Hepatocyte (in vitro differentiated cells): ENCODE data around the gene ATP6V1G2. TPM values are rescaled to one million over a fixed set of nuclear protein-coding genes. Genes with fewer than 3 reads are reported as not detected.
"Not testable (repeated sequence)": the region's sequence is repeated elsewhere in the genome, so short reads cannot be mapped to it uniquely, and the experiment has no call there.

Source experiments
- DNase-seq: peaks from one replicate; pipeline ENCODE4 v3.0.0-alpha.2; 2016; ENCODE audit warnings: low spot score
- H2AFZ ChIP-seq: fragments of 200-600 bp; sonication (generic); 2 replicates; pipeline ENCODE4 v1.6.0; 2016; ENCODE audit warnings: antibody characterized with exemption, mild to moderate bottlenecking
- H3K27ac ChIP-seq: fragments of 200-600 bp; sonication (generic); 2 replicates; pipeline ENCODE4 v1.5.1; 2016; ENCODE audit warnings: mild to moderate bottlenecking
- H3K27me3 ChIP-seq: fragments of 200-600 bp; sonication (generic); 2 replicates; pipeline ENCODE4 v1.6.1; 2016
- H3K36me3 ChIP-seq: fragments of 200-600 bp; sonication (generic); replicated peaks from 2 replicates; pipeline ENCODE4 v1.5.1; 2016; ENCODE audit warnings: low read depth; ENCODE audit not compliant: insufficient read depth
- H3K4me1 ChIP-seq: fragments of 200-600 bp; sonication (generic); 2 replicates; pipeline ENCODE4 v1.5.1; 2016; ENCODE audit warnings: mild to moderate bottlenecking, moderate library complexity; ENCODE audit not compliant: insufficient read depth
- H3K4me2 ChIP-seq: fragments of 200-600 bp; sonication (generic); 2 replicates; pipeline ENCODE4 v1.6.0; 2016
- H3K4me3 ChIP-seq: fragments of 200-600 bp; sonication (generic); 2 replicates; pipeline ENCODE4 v1.5.1; 2016; ENCODE audit warnings: mild to moderate bottlenecking
- H3K79me2 ChIP-seq: fragments of 200-600 bp; sonication (generic); 2 replicates; pipeline ENCODE4 v1.6.0; 2017; ENCODE audit warnings: mild to moderate bottlenecking
- H3K9me2 ChIP-seq: fragments of 200-600 bp; sonication (generic); replicated peaks from 2 replicates; pipeline ENCODE4 v1.6.0; 2017; ENCODE audit warnings: mild to moderate bottlenecking; ENCODE audit not compliant: insufficient read depth
- H3K9me3 ChIP-seq: fragments of 200-600 bp; sonication (generic); 2 replicates; pipeline ENCODE4 v1.5.1; 2016; ENCODE audit warnings: low read depth, mild to moderate bottlenecking
- H4K20me1 ChIP-seq: fragments of 200-600 bp; sonication (generic); 2 replicates; pipeline ENCODE4 v1.6.0; 2016; ENCODE audit warnings: mild to moderate bottlenecking; ENCODE audit not compliant: insufficient read depth, poor library complexity, severe bottlenecking
- EZH2 ChIP-seq: fragments of 200-600 bp; sonication (generic); IDR thresholded peaks from 2 replicates; pipeline ENCODE4 v1.6.1; 2016; ENCODE audit warnings: antibody characterized with exemption, mild to moderate bottlenecking, borderline replicate concordance
- EZH2phosphoT487 ChIP-seq: fragments of 200-600 bp; sonication (generic); IDR thresholded peaks from one replicate; pipeline ENCODE4 v1.6.1; 2018; ENCODE audit warnings: antibody characterized with exemption, mild to moderate bottlenecking, low read depth, moderate library complexity; ENCODE audit not compliant: unreplicated experiment, severe bottlenecking
- WGBS: methylation state at CpG from one replicate; pipeline ENCODE4 v1.1.6; 2016; ENCODE audit warnings: low lambda C conversion rate; ENCODE audit errors: missing lambda C conversion rate; 5-methylcytosine and 5-hydroxymethylcytosine counted together
- polyA plus RNA-seq: library from polyadenylated mRNA; unstranded; fragments of >200 nt; fragmentation: Nextera tagmentation; extraction: Ambion mirVana; gene quantifications from 2 replicates; pipeline ENCODE4 v1.2.1, GENCODE V29; 2016
- total RNA-seq: library from RNA; depleted of rRNA; stranded (reverse); fragments of >200 nt; gene quantifications from 2 replicates; pipeline ENCODE4 v1.2.3, GENCODE V29; 2014
- TF ChIP-seq, protein P1 (sequence below): fragments of 200-600 bp; sonication (generic); IDR thresholded peaks from 2 replicates; pipeline ENCODE4 v1.5.1; 2016; ENCODE audit warnings: antibody characterized with exemption, mild to moderate bottlenecking; ENCODE audit not compliant: poor library complexity

The ATP6V1G2 gene
- total RNA-seq, result 0.63 and 0.88 TPM in 2 replicates
- 0.73 TPM in 1 of 2 replicates, not detected in the other for polyA plus RNA-seq

DNA sequence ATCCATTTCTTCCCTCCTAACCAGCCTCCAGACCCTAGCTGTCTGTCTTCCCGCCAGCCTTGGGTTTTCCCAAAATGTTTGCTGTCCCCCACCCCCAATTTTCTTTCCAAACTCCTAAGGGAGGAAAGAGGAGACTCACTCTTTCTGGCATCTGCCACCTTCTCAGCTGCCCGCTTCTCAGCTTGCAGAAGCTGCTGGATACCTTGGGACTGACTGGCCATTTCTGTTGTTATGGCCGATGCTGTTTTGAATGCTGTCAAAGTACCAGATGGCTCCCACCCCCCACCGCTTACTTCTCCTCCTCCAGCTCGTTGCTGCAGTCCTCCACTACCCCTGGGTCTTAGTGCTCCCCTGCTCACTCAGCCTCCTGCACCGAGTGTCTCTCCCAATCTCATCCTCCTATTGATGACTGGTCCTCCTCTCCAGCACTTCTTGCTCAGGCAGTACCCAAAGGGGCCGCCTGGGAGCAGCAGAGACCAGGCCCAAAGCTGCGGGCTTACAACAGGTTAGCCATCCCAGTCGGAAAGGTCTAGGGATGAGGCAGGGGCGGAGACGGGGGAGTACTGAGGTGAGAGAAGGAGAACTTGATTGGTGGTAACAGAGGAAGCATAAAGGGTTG is at the start of gene ATP6V1G2:
Gene ATP6V1G2 (minus strand): TSS at position 270 of the 619 bp plus-strand sequence. CDS start 49 bp downstream, at position 221.
- TF ChIP-seq, protein P1, sequence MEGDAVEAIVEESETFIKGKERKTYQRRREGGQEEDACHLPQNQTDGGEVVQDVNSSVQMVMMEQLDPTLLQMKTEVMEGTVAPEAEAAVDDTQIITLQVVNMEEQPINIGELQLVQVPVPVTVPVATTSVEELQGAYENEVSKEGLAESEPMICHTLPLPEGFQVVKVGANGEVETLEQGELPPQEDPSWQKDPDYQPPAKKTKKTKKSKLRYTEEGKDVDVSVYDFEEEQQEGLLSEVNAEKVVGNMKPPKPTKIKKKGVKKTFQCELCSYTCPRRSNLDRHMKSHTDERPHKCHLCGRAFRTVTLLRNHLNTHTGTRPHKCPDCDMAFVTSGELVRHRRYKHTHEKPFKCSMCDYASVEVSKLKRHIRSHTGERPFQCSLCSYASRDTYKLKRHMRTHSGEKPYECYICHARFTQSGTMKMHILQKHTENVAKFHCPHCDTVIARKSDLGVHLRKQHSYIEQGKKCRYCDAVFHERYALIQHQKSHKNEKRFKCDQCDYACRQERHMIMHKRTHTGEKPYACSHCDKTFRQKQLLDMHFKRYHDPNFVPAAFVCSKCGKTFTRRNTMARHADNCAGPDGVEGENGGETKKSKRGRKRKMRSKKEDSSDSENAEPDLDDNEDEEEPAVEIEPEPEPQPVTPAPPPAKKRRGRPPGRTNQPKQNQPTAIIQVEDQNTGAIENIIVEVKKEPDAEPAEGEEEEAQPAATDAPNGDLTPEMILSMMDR, result peak; percentile 98
- TF ChIP-seq EZH2, result no peak
- Histone ChIP-seq H3K36me3 (no peaks in the 10 kb centered on the region), H3K9me3 (no peaks in the 10 kb centered on the region), H4K20me1 (no peaks in the 10 kb centered on the region), H2AFZ (peak within 1 kb of the TSS; percentile 82), H3K4me1 (peaks cover 10% of the 10 kb centered on the region), H3K27me3 (no peaks in the 10 kb centered on the region), H3K4me3 (peak within 1 kb of the TSS; percentile 43), H3K79me2 (peaks cover 39% of the 10 kb centered on the region), H3K9me2 (no peaks in the 10 kb centered on the region), H3K27ac (peak within 1 kb of the TSS; percentile 76), H3K4me2 (peak within 1 kb of the TSS; percentile 85)
- WGBS, result 5% methylated on average over 10 of the region's 11 CpGs
- DNase-seq, result peak; percentile 94

DNA sequence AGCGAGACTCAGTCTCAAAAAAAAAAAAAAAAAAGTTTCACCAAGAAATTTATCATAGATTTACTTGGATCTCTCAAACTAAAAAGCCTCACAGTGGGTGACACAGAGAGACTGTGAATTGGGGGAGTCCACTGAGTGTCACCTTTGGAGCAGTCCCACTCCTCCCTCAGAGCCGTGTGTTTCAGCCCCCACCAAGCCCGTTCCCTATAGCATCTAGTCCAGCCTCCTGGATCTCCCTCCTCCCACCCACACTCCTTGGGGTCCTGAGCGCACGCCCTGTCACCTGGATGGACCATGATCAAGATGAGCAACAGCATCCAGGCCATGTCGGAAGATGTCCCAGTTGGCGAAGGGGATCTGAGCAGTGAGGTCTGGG is 46.0 kb upstream of the ATP6V1G2 start:
- Histone ChIP-seq H3K4me2 (no peak overlapping the region), H3K4me1 (no peaks in the 10 kb centered on the region), H3K79me2 (no peaks in the 10 kb centered on the region), H3K9me3 (no peaks in the 10 kb centered on the region), H4K20me1 (no peaks in the 10 kb centered on the region), H3K27me3 (no peaks in the 10 kb centered on the region), H2AFZ (no peak overlapping the region), H3K4me3 (no peak overlapping the region), H3K9me2 (no peaks in the 10 kb centered on the region), H3K36me3 (no peaks in the 10 kb centered on the region), H3K27ac (no peak overlapping the region)
- 96% methylated on average over 7 of the region's 7 CpGs for WGBS
- TF ChIP-seq EZH2, result no peak
- TF ChIP-seq EZH2phosphoT487, result no peak
- TF ChIP-seq, protein P1, result no peak
- DNase-seq, result no peak

DNA sequence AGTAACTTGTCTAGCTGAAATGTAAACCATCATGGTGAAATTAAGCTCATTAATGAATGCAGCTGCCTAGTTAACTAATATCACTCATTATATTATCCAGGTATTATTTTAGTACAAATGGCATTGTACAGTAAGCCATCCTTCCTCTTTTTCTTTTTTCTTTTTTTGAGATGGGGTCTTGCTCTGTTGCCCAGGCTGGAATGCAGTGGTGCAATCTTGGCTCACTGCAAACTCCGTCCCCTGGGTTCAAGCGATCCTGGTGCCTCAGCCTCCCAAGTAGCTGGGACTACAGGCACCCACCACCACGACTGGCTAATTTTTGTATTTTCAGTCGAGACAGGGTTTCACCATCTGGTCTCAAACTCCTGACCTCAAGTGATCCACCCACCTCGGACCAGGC is 44.3 kb upstream of the ATP6V1G2 start:
- H3K4me2 ChIP-seq, H3K27me3 ChIP-seq, H3K4me3 ChIP-seq, H3K9me3 ChIP-seq, H4K20me1 ChIP-seq, H3K4me1 ChIP-seq, H3K79me2 ChIP-seq, DNase-seq, H3K36me3 ChIP-seq, H3K9me2 ChIP-seq, H2AFZ ChIP-seq, H3K27ac ChIP-seq: not testable (repeated sequence)
- WGBS, result 86% methylated on average over 5 of the region's 5 CpGs

DNA sequence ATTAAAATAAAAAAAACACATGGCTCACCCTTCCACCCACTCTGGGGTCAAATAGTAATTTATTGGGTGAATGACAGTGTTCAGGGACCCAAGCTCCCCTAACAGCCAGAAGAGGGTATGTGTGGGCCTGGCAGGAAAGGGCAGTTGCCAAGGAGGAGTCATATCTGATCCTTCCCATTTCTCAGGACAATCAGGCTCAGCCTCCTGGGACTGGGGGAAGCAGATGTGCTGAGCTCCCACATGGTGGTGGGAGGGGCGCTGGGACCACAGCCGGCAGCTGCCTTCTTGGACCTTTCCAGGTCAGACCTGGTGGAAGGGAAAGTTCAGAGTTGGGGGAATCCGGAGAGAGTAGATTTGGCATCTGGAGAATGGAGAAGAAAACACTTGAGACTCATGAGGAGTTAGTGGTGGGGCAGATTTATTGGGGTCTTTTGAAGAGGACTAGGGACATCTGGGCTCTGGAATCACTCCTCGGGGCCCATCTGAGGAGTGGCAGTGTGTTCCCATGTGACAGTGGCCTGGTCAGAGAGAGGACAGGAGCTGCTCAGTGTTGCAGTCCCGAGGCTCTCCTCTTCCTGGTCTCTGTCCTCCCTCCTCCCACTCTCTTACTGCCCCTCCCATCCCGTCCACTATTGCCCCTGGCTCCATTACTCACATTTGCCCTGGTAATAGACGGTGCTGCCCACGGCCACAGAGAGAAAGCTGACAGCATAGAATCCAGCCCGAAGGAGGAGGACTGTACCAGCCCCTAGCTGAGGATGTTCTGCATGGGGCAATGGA is 42.7 kb upstream of the ATP6V1G2 start:
- Histone ChIP-seq H3K27ac (no peak overlapping the region), H3K27me3 (no peaks in the 10 kb centered on the region), H2AFZ (no peak overlapping the region), H4K20me1 (no peaks in the 10 kb centered on the region), H3K36me3 (no peaks in the 10 kb centered on the region), H3K79me2 (no peaks in the 10 kb centered on the region), H3K9me2 (no peaks in the 10 kb centered on the region), H3K4me3 (no peak overlapping the region), H3K4me1 (no peaks in the 10 kb centered on the region), H3K9me3 (no peaks in the 10 kb centered on the region), H3K4me2 (no peak overlapping the region)
- 64% methylated on average over 9 of the region's 9 CpGs for WGBS
- no peak for DNase-seq
- TF ChIP-seq, protein P1, result no peak
- TF ChIP-seq EZH2 (no peak), EZH2phosphoT487 (no peak)
